SK-N-SH (cell line): ENCODE measurements around the gene TMEM150C. TPM values are rescaled to one million over a fixed set of nuclear protein-coding genes. Genes with fewer than 3 reads are reported as not detected.

Experiments
- CTCF ChIA-PET: fragments of 300-600, 350-600 bp; formaldehyde crosslinking; extraction: SDS; loops from one replicate; lab custom pipeline; 2021; lab: Yijun Ruan, JAX
- POLR2A ChIA-PET: fragments of 350-600 bp; sonication (Branson Sonifier 250); formaldehyde crosslinking; extraction: SDS; loops from one replicate; lab custom pipeline; 2020; ENCODE audit warnings: antibody characterized with exemption, inconsistent platforms; lab: Yijun Ruan, JAX
- DNase-seq: peaks from one replicate; pipeline ENCODE4 v3.0.0; 2012
- H2AFZ ChIP-seq: fragments of 200-600 bp; sonication (generic); 2 replicates; pipeline ENCODE4 v1.8.1; 2016; ENCODE audit warnings: antibody characterized with exemption, mild to moderate bottlenecking, low read depth
- H3F3A ChIP-seq: fragments of 200-600 bp; sonication (generic); replicated peaks from 2 replicates; pipeline ENCODE3; 2016; ENCODE audit warnings: antibody characterized with exemption, mild to moderate bottlenecking; ENCODE audit not compliant: insufficient read depth
- H3K27ac ChIP-seq, 2 experiments: fragments of 200-500 bp in 1 of 2; fragments of 200-600 bp in 1 of 2; sonication (Bioruptor generic) in 1 of 2; sonication (generic), shearing (Covaris generic) in 1 of 2; 2 replicates each; pipeline versions ENCODE4 v1.5.1 to v1.6.1; 2014 to 2016; ENCODE audit warnings: low read depth in 2 of 2, inconsistent platforms in 1 of 2, low read length in 1 of 2, mild to moderate bottlenecking in 1 of 2, mixed read lengths in 1 of 2
- H3K27me3 ChIP-seq: fragments of 200-600 bp; sonication (generic), shearing (Covaris generic); 2 replicates; pipeline ENCODE4 v1.6.1; 2016; ENCODE audit warnings: mixed run types; ENCODE audit not compliant: insufficient read depth
- H3K36me3 ChIP-seq, 2 experiments: fragments of 200-500 bp in 1 of 2; fragments of 200-600 bp in 1 of 2; sonication (Bioruptor generic) in 1 of 2; sonication (generic) in 1 of 2; replicated peaks in 1 of 2; 2 replicates each; pipeline versions ENCODE3 to v1.5.1; 2014 to 2016; ENCODE audit warnings: low read length in 1 of 2, mild to moderate bottlenecking in 1 of 2; ENCODE audit not compliant: insufficient read depth in 2 of 2, control insufficient read depth in 1 of 2
- H3K4me1 ChIP-seq, 2 experiments: fragments of 200-500 bp in 1 of 2; fragments of 200-600 bp in 1 of 2; sonication (Bioruptor generic) in 1 of 2; sonication (generic), shearing (Covaris generic) in 1 of 2; 2 replicates each; pipeline versions ENCODE4 v1.5.1 to v1.6.1; 2014 to 2016; ENCODE audit warnings: low read depth in 1 of 2, low read length in 1 of 2, mixed run types in 1 of 2; ENCODE audit not compliant: insufficient read depth in 2 of 2, control insufficient read depth in 1 of 2
- H3K4me2 ChIP-seq: fragments of 200-600 bp; sonication (generic), shearing (Covaris generic); 2 replicates; pipeline ENCODE4 v1.6.1; 2017; ENCODE audit warnings: mixed run types
- H3K4me3 ChIP-seq, 2 experiments: fragments of 200-500 bp in 1 of 2; fragments of 200-600 bp in 1 of 2; sonication (Bioruptor generic) in 1 of 2; sonication (generic), shearing (Covaris generic) in 1 of 2; 2 replicates each; pipeline versions ENCODE4 v1.5.1 to v1.8.1; 2014 to 2016; ENCODE audit warnings: low read depth in 2 of 2, inconsistent platforms in 1 of 2, low read length in 1 of 2, mild to moderate bottlenecking in 1 of 2, mixed read lengths in 1 of 2, moderate library complexity in 1 of 2
- H3K79me2 ChIP-seq: fragments of 200-600 bp; sonication (generic); 2 replicates; pipeline ENCODE4 v1.8.1; 2017; ENCODE audit warnings: mild to moderate bottlenecking; ENCODE audit not compliant: insufficient read depth
- H3K9ac ChIP-seq: fragments of 200-600 bp; sonication (generic); 2 replicates; pipeline ENCODE4 v1.6.1; 2017; ENCODE audit warnings: mixed run types
- H3K9me2 ChIP-seq: fragments of 200-600 bp; sonication (generic); 2 replicates; pipeline ENCODE4 v1.6.1; 2017; ENCODE audit warnings: mixed run types
- H3K9me3 ChIP-seq: fragments of 200-600 bp; sonication (generic); 2 replicates; pipeline ENCODE4 v1.6.1; 2017; ENCODE audit warnings: mixed run types, mild to moderate bottlenecking, moderate library complexity
- H4K20me1 ChIP-seq: fragments of 200-600 bp; sonication (generic); 2 replicates; pipeline ENCODE4 v1.6.1; 2017; ENCODE audit warnings: mild to moderate bottlenecking, mixed run types; ENCODE audit not compliant: insufficient read depth
- ELF1 ChIP-seq: IDR thresholded peaks from 2 replicates; pipeline ENCODE4 v1.4.0; 2012
- FOXM1 ChIP-seq: IDR thresholded peaks from 2 replicates; pipeline ENCODE4 v1.4.0; 2012; ENCODE audit warnings: low read depth, mild to moderate bottlenecking
- GABPA ChIP-seq: IDR thresholded peaks from 2 replicates; pipeline ENCODE4 v1.4.0; 2012; ENCODE audit warnings: low read depth, mild to moderate bottlenecking
- IRF3 ChIP-seq: fragments of 150-350 bp; IDR thresholded peaks from 2 replicates; pipeline ENCODE4 v1.6.1; 2016; ENCODE audit warnings: mild to moderate bottlenecking, low read depth, low read length
- MXI1 ChIP-seq: IDR thresholded peaks from 2 replicates; pipeline ENCODE4 v1.6.1; 2012; ENCODE audit warnings: mild to moderate bottlenecking, low read depth, low read length, improper control_type of control experiment
- RAD21 ChIP-seq: IDR thresholded peaks from 2 replicates; pipeline ENCODE4 v1.6.1; 2012; ENCODE audit warnings: mild to moderate bottlenecking, low read length
- RCOR1 ChIP-seq: fragments of 150-350 bp; IDR thresholded peaks from 2 replicates; pipeline ENCODE4 v1.6.1; 2017; ENCODE audit warnings: antibody characterized with exemption, low read length
- RFX5 ChIP-seq: IDR thresholded peaks from 2 replicates; pipeline ENCODE4 v1.6.1; 2012; ENCODE audit warnings: mild to moderate bottlenecking, improper control_type of control experiment, low read length
- RXRA ChIP-seq: IDR thresholded peaks from 2 replicates; pipeline ENCODE4 v1.4.0; 2012; ENCODE audit warnings: low read depth, mild to moderate bottlenecking, borderline replicate concordance
- SIN3A ChIP-seq: IDR thresholded peaks from 2 replicates; pipeline ENCODE4 v1.6.1; 2012; ENCODE audit warnings: low read depth, mild to moderate bottlenecking, low read length, moderate library complexity, borderline replicate concordance
- USF1 ChIP-seq: IDR thresholded peaks from 2 replicates; pipeline ENCODE4 v1.4.0; 2012; ENCODE audit warnings: low read depth, borderline replicate concordance
- USF2 ChIP-seq: fragments of 150-350 bp; IDR thresholded peaks from 2 replicates; pipeline ENCODE4 v1.6.1; 2017; ENCODE audit warnings: antibody characterized with exemption, low read length, low read depth, borderline replicate concordance
- WGBS: methylation state at CpG from one replicate; pipeline ENCODE4 v1.1.6; 2017; ENCODE audit warnings: low lambda C conversion rate; 5-methylcytosine and 5-hydroxymethylcytosine counted together
- polyA plus RNA-seq, 3 experiments: library from polyadenylated mRNA; depleted of rRNA; stranded (reverse); fragments of >200 nt; gene quantifications; 2 replicates each; pipeline ENCODE4 v1.2.3, GENCODE V29; 2012

The TMEM150C gene
- polyA plus RNA-seq, 1 of the 3 experiments (the other 2 are of a cell fraction): 1.0 TPM

GRCh38 chr4:82601242-82602015 is 39.6 kb upstream of the TMEM150C start:
- CTCF ChIA-PET: interaction anchor here (0.9 kb wide), 1 partner anchor 15 kb away, joined by 3 read pairs; no protein-coding TSS in a partner anchor
- Histone ChIP-seq H3K27me3 (no peaks in the 10 kb centered on the region), H4K20me1 (no peaks in the 10 kb centered on the region), H3K36me3 (no peaks in the 10 kb centered on the region), H3K4me1 (no peaks in the 10 kb centered on the region), H2AFZ (no peak overlapping the region), H3K9me2 (no peaks in the 10 kb centered on the region), H3K4me3 (no peak overlapping the region), H3K27ac (no peak overlapping the region), H3K4me2 (no peak overlapping the region), H3F3A (no peaks in the 10 kb centered on the region), H3K9ac (no peak overlapping the region), H3K9me3 (no peaks in the 10 kb centered on the region), H3K79me2 (no peaks in the 10 kb centered on the region)
- POLR2A ChIA-PET: no interaction called here
- TF ChIP-seq RFX5 (no peak), GABPA (no peak), RXRA (no peak), SIN3A (no peak)
- WGBS: 60% methylated on average over 9 of the region's 9 CpGs
- no peak for DNase-seq

GRCh38 chr4:82599336-82599735 is 37.5 kb upstream of the TMEM150C start:
- CTCF ChIA-PET: interaction anchor here (1.1 to 1.4 kb wide), 2 partner anchors 19 to 137 kb away, joined by 3 to 4 read pairs; no protein-coding TSS in a partner anchor
- Histone ChIP-seq H3K4me3 (no peak overlapping the region), H3F3A (no peaks in the 10 kb centered on the region), H3K9ac (no peak overlapping the region), H3K9me2 (no peaks in the 10 kb centered on the region), H3K4me2 (no peak overlapping the region), H3K79me2 (no peaks in the 10 kb centered on the region), H3K27me3 (no peaks in the 10 kb centered on the region), H2AFZ (no peak overlapping the region), H3K36me3 (no peaks in the 10 kb centered on the region), H3K9me3 (no peaks in the 10 kb centered on the region), H4K20me1 (no peaks in the 10 kb centered on the region), H3K4me1 (no peaks in the 10 kb centered on the region), H3K27ac (no peak overlapping the region)
- no peak for DNase-seq
- WGBS: 63% methylated on average over 4 of the region's 4 CpGs
- POLR2A ChIA-PET: no interaction called here
- TF ChIP-seq USF1 (no peak), RAD21 (0 out of 2 replicates have a peak, but pooled peaks have one; percentile 21), FOXM1 (no peak), USF2 (no peak), IRF3 (no peak), MXI1 (no peak), RCOR1 (no peak), ELF1 (no peak)
